Measurements from ENCODE around the gene ANKHD1.

GRCh38 chr5:140360101-140360500, 41.5 kb upstream of the ANKHD1 start, which contains the start of gene SLC4A9:
- no peak for TF ChIP-seq EZH2 (IDR thresholded peaks at IDR 0.05; ENCODE audit: insufficient read depth, poor library complexity, severe bottlenecking)
- TF ChIP-seq EZH2phosphoT487 (IDR thresholded peaks at IDR 0.05; ENCODE audit: insufficient read depth, low read depth), result no peak
